ENCODE measurements around the gene DDX24.

DDX24 gene

GRCh38 chr14:94005324-94006073, 75.5 kb downstream of the DDX24 start:
- DNase-seq (ENCODE audit: low read depth): no peak

GRCh38 chr14:94004015-94004414, 77.0 kb downstream of the DDX24 start:
- no peak for DNase-seq (ENCODE audit: low read depth)

- DNase-seq (ENCODE audit: low read depth): no peak
Measured at GRCh38 chr14:94003397-94003796, 77.6 kb downstream of the DDX24 start.

DNA sequence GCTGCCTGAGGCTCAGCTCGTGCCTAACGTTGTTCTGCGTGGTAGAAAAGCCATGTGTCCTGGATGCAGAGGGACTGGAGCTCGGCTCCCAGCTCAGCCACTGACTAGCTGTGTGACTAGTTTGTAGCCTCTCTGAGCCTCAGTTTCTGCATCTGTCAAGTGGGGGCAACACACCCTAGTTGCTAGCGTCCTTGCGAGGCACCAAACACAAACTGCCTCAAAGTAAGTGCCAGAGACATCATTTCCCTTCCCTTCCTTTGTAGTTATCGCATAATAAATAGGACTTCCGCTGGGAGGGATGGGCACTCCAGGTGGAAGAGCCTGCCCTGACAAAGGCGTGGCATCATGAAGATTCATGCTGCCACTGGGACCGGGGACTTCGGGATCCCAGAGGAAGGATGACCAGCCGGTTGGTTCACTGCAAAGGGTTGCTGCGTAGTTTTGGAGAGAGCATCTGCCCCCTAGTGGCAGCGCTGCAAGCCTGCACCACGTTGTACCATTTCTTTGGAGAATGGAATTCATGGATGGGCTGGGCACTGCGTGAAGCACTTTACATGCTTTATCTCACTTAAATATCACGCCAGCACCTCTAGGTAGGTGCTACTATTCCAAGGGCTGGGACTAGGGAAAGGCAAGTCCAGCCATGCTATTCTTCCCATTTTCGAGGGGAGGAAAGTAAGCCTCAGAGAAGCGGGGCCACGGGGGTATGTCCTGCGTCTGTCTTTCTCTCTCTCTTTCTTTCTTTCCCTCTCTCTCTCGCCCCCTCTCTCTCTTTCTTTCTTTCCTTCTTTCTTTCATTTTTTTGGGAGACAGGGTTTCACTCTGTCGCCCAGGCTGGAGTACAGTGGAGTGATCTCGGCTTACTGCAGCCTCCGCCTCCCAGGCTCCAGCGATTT, 79.3 kb downstream of the DDX24 start:
- peak; percentile 41 for DNase-seq (ENCODE audit: low read depth)

GRCh38 chr14:94001016-94001415, 80.0 kb downstream of the DDX24 start:
- DNase-seq (ENCODE audit: low read depth): no peak

- no peak for DNase-seq (ENCODE audit: low read depth)
Measured at GRCh38 chr14:94000267-94000666, 80.7 kb downstream of the DDX24 start.

GRCh38 chr14:93999573-93999972, 81.4 kb downstream of the DDX24 start:
- DNase-seq (ENCODE audit: low read depth): no peak

DNA sequence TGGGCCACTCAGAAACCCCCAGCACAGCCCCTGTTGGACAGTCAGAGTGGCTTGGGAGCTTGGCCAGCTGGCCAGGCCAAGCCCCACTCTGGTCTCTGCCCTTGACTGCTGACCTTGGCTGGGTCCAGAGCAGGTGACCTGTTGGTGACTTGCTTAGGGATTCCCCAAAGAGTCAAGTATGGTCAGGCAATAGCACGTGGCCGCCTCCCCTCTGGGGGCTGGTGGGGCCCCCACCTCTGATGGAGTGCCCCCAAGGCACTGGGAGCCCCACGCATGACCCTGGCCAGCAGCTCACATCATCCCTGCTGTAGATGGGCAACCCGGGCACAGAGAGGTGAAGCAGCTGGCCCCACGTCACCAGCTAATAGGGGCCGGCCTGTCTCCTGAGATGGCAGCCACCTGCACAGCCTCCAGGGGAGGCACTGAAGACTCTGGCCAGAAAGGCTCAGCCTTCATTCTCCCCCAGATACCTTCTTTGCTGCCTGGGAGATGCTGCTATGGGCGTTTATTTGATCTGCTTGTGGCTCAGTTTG, 82.1 kb downstream of the DDX24 start:
- DNase-seq (ENCODE audit: low read depth): no peak
